Measurements from ENCODE around the gene ATXN7L3.

ATXN7L3 gene

GRCh38 chr17:44216173-44216572, 16.5 kb upstream of the ATXN7L3 start:
- Histone ChIP-seq H2BK120ac (ENCODE audit: low read depth, low read length) (no peak overlapping the region), H3K4ac (ENCODE audit: low read depth, low read length) (no peak overlapping the region), H2AK5ac (ENCODE audit: low read length) (no peak overlapping the region), H3K18ac (ENCODE audit: low read length) (no peak overlapping the region), H3K27me3 (ENCODE audit: insufficient read depth, low read length, poor library complexity) (no peaks in the 10 kb centered on the region), H3K36me3 (ENCODE audit: control insufficient read depth, insufficient read depth, low read length) (peaks cover 16% of the 10 kb centered on the region), H3K56ac (ENCODE audit: low read length) (no peak overlapping the region), H4K5ac (ENCODE audit: low read length) (no peak overlapping the region), H3K4me1 (ENCODE audit: control insufficient read depth, low read depth, low read length) (no peaks in the 10 kb centered on the region), H3K4me2 (ENCODE audit: low read length) (no peak overlapping the region), H3K4me3 (ENCODE audit: low read length) (no peak overlapping the region), H3K9ac (ENCODE audit: low read length) (no peak overlapping the region), H3K79me2 (ENCODE audit: control insufficient read depth, insufficient read depth, low read length) (peaks cover 25% of the 10 kb centered on the region), H4K8ac (ENCODE audit: low read depth, low read length) (no peak overlapping the region), H2BK15ac (replicated peaks; ENCODE audit: low read depth) (no peak overlapping the region), H3K27ac (ENCODE audit: low read depth, low read length) (no peak overlapping the region), H3K79me1 (ENCODE audit: low read length) (peaks cover 14% of the 10 kb centered on the region), H3K23ac (ENCODE audit: low read length) (no peak overlapping the region), H2BK5ac (ENCODE audit: low read length) (no peak overlapping the region)
- DNase-seq: no peak
- no CpG with 5 or more reads among the region's 5 CpGs for WGBS (ENCODE audit: extremely low coverage, insufficient coverage, low lambda C conversion rate)

- H3K18ac ChIP-seq (ENCODE audit: low read length): no peak overlapping the region
- no peak overlapping the region for H2BK5ac ChIP-seq (ENCODE audit: low read length)
- H2BK120ac ChIP-seq (ENCODE audit: low read depth, low read length): no peak overlapping the region
- no peak overlapping the region for H3K4ac ChIP-seq (ENCODE audit: low read depth, low read length)
- no peak overlapping the region for H4K8ac ChIP-seq (ENCODE audit: low read depth, low read length)
- no peak overlapping the region for H2BK15ac ChIP-seq (replicated peaks; ENCODE audit: low read depth)
- no peak overlapping the region for H3K9ac ChIP-seq (ENCODE audit: low read length)
- H3K4me2 ChIP-seq (ENCODE audit: low read length): no peak overlapping the region
- no peaks in the 10 kb centered on the region for H3K27me3 ChIP-seq (ENCODE audit: insufficient read depth, low read length, poor library complexity)
- H3K79me1 ChIP-seq (ENCODE audit: low read length): peaks cover 14% of the 10 kb centered on the region
- no peak overlapping the region for H2AK5ac ChIP-seq (ENCODE audit: low read length)
- H4K5ac ChIP-seq (ENCODE audit: low read length): no peak overlapping the region
- H3K27ac ChIP-seq (ENCODE audit: low read depth, low read length): no peak overlapping the region
- H3K4me1 ChIP-seq (ENCODE audit: control insufficient read depth, low read depth, low read length): no peaks in the 10 kb centered on the region
- no CpG with 5 or more reads among the region's 6 CpGs for WGBS (ENCODE audit: extremely low coverage, insufficient coverage, low lambda C conversion rate)
- H3K4me3 ChIP-seq (ENCODE audit: low read length): no peak overlapping the region
- H3K56ac ChIP-seq (ENCODE audit: low read length): no peak overlapping the region
- peaks cover 16% of the 10 kb centered on the region for H3K36me3 ChIP-seq (ENCODE audit: control insufficient read depth, insufficient read depth, low read length)
- DNase-seq: no peak
- H3K79me2 ChIP-seq (ENCODE audit: control insufficient read depth, insufficient read depth, low read length): peaks cover 20% of the 10 kb centered on the region
- no peak overlapping the region for H3K23ac ChIP-seq (ENCODE audit: low read length)
These were observed 15.2 kb upstream of the ATXN7L3 start for GRCh38 chr17:44214896-44215295.

GRCh38 chr17:44214230-44214494, 14.5 kb upstream of the ATXN7L3 start:
- Histone ChIP-seq H2BK15ac (replicated peaks; ENCODE audit: low read depth) (no peak overlapping the region), H2BK5ac (ENCODE audit: low read length) (no peak overlapping the region), H3K79me1 (ENCODE audit: low read length) (peaks cover 17% of the 10 kb centered on the region), H3K18ac (ENCODE audit: low read length) (no peak overlapping the region), H3K4me2 (ENCODE audit: low read length) (no peak overlapping the region), H3K27me3 (ENCODE audit: insufficient read depth, low read length, poor library complexity) (no peaks in the 10 kb centered on the region), H3K4ac (ENCODE audit: low read depth, low read length) (no peak overlapping the region), H3K4me3 (ENCODE audit: low read length) (no peak overlapping the region), H3K23ac (ENCODE audit: low read length) (no peak overlapping the region), H3K27ac (ENCODE audit: low read depth, low read length) (no peak overlapping the region), H4K5ac (ENCODE audit: low read length) (no peak overlapping the region), H3K9ac (ENCODE audit: low read length) (no peak overlapping the region), H3K56ac (ENCODE audit: low read length) (no peak overlapping the region), H3K79me2 (ENCODE audit: control insufficient read depth, insufficient read depth, low read length) (peaks cover 19% of the 10 kb centered on the region), H4K8ac (ENCODE audit: low read depth, low read length) (no peak overlapping the region), H3K4me1 (ENCODE audit: control insufficient read depth, low read depth, low read length) (no peaks in the 10 kb centered on the region), H2BK120ac (ENCODE audit: low read depth, low read length) (no peak overlapping the region), H2AK5ac (ENCODE audit: low read length) (no peak overlapping the region), H3K36me3 (ENCODE audit: control insufficient read depth, insufficient read depth, low read length) (peaks cover 18% of the 10 kb centered on the region)
- DNase-seq: no peak
- WGBS (ENCODE audit: extremely low coverage, insufficient coverage, low lambda C conversion rate): no CpG with 5 or more reads among the region's 1 CpG

GRCh38 chr17:44213403-44214229, 13.9 kb upstream of the ATXN7L3 start:
- Histone ChIP-seq H3K27me3 (ENCODE audit: insufficient read depth, low read length, poor library complexity) (no peaks in the 10 kb centered on the region), H3K4me1 (ENCODE audit: control insufficient read depth, low read depth, low read length) (no peaks in the 10 kb centered on the region), H3K9ac (ENCODE audit: low read length) (no peak overlapping the region), H2BK120ac (ENCODE audit: low read depth, low read length) (no peak overlapping the region), H2AK5ac (ENCODE audit: low read length) (no peak overlapping the region), H3K36me3 (ENCODE audit: control insufficient read depth, insufficient read depth, low read length) (peaks cover 20% of the 10 kb centered on the region), H3K27ac (ENCODE audit: low read depth, low read length) (no peak overlapping the region), H3K79me1 (ENCODE audit: low read length) (peaks cover 17% of the 10 kb centered on the region), H2BK15ac (replicated peaks; ENCODE audit: low read depth) (no peak overlapping the region), H4K8ac (ENCODE audit: low read depth, low read length) (no peak overlapping the region), H4K5ac (ENCODE audit: low read length) (no peak overlapping the region), H3K4me3 (ENCODE audit: low read length) (no peak overlapping the region), H3K23ac (ENCODE audit: low read length) (no peak overlapping the region), H3K18ac (ENCODE audit: low read length) (no peak overlapping the region), H3K79me2 (ENCODE audit: control insufficient read depth, insufficient read depth, low read length) (peaks cover 17% of the 10 kb centered on the region), H3K4ac (ENCODE audit: low read depth, low read length) (no peak overlapping the region), H2BK5ac (ENCODE audit: low read length) (no peak overlapping the region), H3K4me2 (ENCODE audit: low read length) (no peak overlapping the region), H3K56ac (ENCODE audit: low read length) (no peak overlapping the region)
- no peak for DNase-seq
- WGBS (ENCODE audit: extremely low coverage, insufficient coverage, low lambda C conversion rate): no CpG with 5 or more reads among the region's 15 CpGs

DNA sequence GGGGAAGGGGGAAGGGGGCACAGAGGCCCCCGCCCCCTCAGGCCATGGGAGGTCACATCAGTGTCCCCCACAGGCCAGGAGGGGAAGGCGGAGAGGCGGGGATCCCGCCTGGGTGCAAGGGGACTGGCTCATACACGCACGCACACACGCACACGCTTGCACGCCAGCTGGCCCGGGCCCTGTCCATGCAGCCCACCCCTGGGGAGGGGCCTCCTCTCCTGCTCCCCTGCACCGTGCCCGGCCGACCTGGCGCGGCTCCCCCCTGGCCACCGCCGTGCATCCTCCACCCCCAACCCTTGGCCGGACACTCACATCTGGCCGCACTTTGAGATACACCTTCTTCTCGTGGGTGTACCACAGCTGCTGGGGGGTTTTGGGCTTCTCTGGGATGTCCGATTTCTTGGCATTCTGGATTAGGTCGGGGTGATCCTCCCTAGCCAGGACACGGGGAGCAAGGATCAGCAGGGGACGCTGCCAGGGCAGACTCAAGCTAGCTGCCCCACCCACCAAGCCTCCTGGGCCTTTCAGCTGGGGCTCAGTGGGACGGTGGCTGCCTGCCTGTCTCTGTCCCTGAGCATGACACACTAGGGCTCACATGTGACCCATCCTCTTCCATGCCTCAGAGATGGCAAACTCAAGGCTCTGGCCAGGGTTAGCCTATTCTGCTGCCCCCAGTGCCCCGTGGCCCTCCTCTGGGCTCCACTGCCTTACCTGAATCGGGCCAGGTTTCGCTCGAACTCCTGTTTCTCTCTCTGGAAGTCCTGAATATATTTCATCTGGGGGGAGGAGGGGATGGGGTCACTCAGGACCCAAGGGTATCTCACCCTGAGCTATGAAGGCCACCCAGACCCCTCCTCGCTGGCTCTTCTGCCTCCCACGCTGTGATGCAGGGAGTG, 13.1 kb upstream of the ATXN7L3 start:
- Histone ChIP-seq H3K27me3 (ENCODE audit: insufficient read depth, low read length, poor library complexity) (no peaks in the 10 kb centered on the region), H3K56ac (ENCODE audit: low read length) (no peak overlapping the region), H3K4ac (ENCODE audit: low read depth, low read length) (no peak overlapping the region), H2AK5ac (ENCODE audit: low read length) (no peak overlapping the region), H3K4me1 (ENCODE audit: control insufficient read depth, low read depth, low read length) (no peaks in the 10 kb centered on the region), H3K23ac (ENCODE audit: low read length) (no peak overlapping the region), H3K4me2 (ENCODE audit: low read length) (no peak overlapping the region), H4K8ac (ENCODE audit: low read depth, low read length) (no peak overlapping the region), H3K4me3 (ENCODE audit: low read length) (no peak overlapping the region), H3K36me3 (ENCODE audit: control insufficient read depth, insufficient read depth, low read length) (peaks cover 23% of the 10 kb centered on the region), H4K5ac (ENCODE audit: low read length) (no peak overlapping the region), H2BK15ac (replicated peaks; ENCODE audit: low read depth) (no peak overlapping the region), H3K79me2 (ENCODE audit: control insufficient read depth, insufficient read depth, low read length) (peaks cover 12% of the 10 kb centered on the region), H2BK5ac (ENCODE audit: low read length) (no peak overlapping the region), H2BK120ac (ENCODE audit: low read depth, low read length) (no peak overlapping the region), H3K79me1 (ENCODE audit: low read length) (peaks cover 17% of the 10 kb centered on the region), H3K27ac (ENCODE audit: low read depth, low read length) (no peak overlapping the region), H3K18ac (ENCODE audit: low read length) (no peak overlapping the region), H3K9ac (ENCODE audit: low read length) (no peak overlapping the region)
- no peak for DNase-seq
- WGBS (ENCODE audit: extremely low coverage, insufficient coverage, low lambda C conversion rate): no CpG with 5 or more reads among the region's 31 CpGs
